GM11168 (cell line): ENCODE results near the gene RAD52.

Experiments
- in situ Hi-C: fragments of 300-500 bp; cut with MboI; formaldehyde crosslinking; loops from one replicate; pipeline ENCODE4 v1.12.0; 2022; ENCODE audit warnings: low sequenced_read_pairs; ENCODE audit not compliant: unreplicated experiment

Gene RAD52

GRCh38 chr12:949453-950191 lies at the start of gene RAD52:
Gene RAD52, minus strand, starts transcription at chr12:949694. Its CDS starts 16,636 bp downstream, at chr12:933058.
- in situ Hi-C loops = no loop called here

- in situ Hi-C loops = loop anchor here (5.0 kb wide), 1 partner anchor 104 kb away; no protein-coding TSS in a partner anchor
Observed at GRCh38 chr12:998020-998874, 48.8 kb upstream of the RAD52 start.

DNA sequence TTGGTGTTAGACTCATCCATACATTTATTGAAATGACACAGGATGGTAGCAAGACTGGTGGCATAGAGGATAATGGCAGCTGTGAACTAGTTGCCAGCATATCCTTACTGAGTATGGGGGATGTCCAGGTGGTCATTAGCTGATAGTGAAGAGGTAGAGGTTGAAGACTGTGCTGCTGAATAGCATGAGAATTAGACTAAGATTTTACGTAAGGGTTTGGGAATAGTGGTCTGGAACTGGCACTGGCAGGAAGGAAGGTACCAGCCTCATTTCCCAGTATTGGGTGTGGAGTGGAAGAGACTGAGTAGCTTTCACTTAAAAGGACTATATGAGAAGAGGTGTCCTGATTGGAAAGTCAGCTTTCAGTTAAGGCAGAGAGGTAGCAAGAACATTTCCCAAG lies 48.0 kb upstream of the RAD52 start:
- in situ Hi-C loops = loop anchor here (5.0 kb wide), 1 partner anchor 105 kb away; no protein-coding TSS in a partner anchor

DNA sequence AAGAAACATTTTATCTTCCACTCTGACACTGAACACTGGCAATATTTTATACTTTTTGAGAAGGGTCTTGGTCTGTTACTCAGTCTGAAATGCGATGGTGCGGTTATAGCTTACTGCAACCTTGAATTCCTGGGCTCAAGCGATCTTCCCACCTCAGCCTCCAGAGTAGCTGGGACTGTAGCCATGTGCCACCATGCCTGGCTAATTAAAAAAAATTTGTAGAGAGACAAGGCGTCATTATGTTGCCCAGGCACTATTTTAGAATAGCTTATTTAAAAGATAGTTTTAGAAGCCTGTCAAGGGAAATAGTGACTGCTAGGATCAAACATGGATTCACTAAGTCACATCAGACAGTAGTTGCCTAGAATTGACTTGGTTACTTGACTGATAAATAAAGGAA lies 47.4 kb upstream of the RAD52 start:
- in situ Hi-C loops = loop anchor here (5.0 kb wide), 1 partner anchor 105 kb away; no protein-coding TSS in a partner anchor

GRCh38 chr12:992647-993046 lies 43.2 kb upstream of the RAD52 start:
- in situ Hi-C loops = no loop called here

DNA sequence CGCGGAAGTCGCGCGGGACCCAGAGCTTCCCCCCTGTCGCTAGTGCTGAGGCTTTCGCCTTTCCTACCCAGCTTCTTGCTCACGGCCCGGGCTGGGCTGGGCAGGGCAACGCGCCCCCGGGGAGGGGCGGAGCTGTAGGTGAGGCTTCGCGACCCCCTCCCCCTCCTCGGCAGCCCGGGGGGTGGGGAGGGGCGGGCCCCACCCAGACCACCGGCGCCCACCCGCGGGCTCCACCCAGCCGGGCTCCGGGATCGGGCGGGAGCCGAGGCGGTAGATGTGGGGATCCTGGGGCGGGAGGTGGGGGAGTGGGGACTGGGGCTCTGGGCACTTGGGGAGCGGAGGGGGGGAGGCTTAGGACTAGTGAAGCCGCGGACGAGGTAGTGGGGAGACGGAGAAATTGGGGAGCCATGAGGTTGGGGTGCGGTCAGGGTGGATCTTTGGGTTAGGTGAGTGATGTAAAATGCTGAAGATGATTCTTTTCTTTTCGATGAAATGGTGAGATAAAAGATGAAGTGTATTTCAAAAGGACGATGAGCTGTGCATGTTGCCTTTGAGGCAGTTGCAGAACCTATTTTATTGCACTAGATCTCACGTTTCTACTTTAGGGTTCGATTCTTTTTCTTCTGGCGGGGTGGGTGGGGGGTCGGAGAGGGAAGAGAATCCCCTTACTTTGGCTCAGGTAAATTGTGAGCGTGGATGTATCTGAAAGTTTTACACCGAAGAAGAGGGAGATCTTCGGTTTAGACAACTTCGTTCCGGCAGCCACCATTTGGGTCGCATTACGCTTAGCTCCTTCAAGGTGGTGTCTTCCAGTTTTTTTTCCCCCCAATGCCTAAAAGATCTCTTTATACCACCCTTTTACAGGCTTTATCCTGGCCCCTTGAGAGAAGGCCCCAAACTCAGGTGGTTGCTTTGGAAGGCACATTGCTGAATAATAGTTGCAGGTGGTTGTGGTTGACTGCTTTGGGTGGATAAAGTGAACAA lies 42.1 kb upstream of the RAD52 start:
- in situ Hi-C loops = no loop called here

GRCh38 chr12:990661-991349 lies 41.3 kb upstream of the RAD52 start, which contains the start of gene ERC1:
Gene ERC1, plus strand, starts transcription at chr12:991223. Its CDS starts 36,681 bp downstream, at chr12:1027904.
- in situ Hi-C loops = no loop called here

- in situ Hi-C loops = no loop called here
Observed at GRCh38 chr12:989751-990660, 40.5 kb upstream of the RAD52 start.

DNA sequence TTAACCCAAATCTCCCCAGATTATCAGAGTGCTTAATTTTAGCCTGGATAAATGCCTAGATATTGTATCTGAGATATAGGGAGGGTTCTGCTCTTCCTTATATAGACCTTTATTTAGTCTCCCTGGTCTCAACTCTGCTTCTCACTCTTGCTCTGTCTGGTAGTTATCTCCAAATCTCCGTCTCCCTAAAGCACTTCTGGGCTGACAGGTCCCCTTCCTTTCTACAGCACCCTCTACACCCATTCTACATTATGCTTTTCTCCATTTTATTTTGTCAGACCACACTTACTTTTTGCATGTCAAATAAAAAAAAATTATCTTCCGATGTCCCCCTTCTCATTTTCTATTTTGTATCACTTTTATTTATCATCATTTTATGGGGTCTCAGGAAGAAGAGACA lies 39.6 kb upstream of the RAD52 start:
- in situ Hi-C loops = no loop called here

DNA sequence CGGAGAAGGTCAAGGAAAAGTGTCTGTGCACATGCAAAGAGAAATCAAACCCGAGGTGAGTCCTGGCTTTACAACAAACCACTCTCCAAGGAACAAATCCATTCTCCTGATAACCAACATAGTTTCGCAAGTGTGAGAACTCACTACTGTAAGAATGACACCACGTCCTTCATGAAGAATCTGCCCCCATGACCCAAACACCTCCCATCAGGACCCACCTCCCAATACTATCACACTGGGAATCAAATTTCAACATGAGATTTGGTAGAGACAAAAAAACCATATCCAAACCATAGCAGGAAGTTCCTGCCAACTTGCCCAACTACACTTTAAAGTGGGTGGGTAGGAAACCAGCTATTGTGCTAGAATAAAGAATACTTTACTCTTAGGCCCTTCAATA lies 39.2 kb upstream of the RAD52 start:
- in situ Hi-C loops = no loop called here

DNA sequence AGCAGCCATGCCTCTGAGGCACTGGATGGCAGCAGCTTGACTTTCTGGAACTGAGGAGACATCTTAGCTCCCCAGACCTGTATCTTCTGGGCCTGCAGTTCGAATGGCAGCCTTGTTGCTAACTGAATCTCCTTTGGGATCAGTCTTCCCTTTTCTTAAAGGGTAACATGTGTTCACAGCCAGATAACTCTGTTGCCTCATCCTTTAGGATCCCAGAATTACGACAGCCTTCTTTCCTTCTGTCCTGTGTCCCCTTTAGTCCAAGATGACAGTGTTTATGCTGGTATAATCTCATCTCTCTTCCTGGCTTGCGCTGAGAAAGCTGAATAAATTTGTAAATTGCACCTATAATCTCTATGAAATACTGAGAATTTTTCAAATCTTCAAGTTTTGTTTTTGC lies 32.5 kb upstream of the RAD52 start:
- in situ Hi-C loops = no loop called here

DNA sequence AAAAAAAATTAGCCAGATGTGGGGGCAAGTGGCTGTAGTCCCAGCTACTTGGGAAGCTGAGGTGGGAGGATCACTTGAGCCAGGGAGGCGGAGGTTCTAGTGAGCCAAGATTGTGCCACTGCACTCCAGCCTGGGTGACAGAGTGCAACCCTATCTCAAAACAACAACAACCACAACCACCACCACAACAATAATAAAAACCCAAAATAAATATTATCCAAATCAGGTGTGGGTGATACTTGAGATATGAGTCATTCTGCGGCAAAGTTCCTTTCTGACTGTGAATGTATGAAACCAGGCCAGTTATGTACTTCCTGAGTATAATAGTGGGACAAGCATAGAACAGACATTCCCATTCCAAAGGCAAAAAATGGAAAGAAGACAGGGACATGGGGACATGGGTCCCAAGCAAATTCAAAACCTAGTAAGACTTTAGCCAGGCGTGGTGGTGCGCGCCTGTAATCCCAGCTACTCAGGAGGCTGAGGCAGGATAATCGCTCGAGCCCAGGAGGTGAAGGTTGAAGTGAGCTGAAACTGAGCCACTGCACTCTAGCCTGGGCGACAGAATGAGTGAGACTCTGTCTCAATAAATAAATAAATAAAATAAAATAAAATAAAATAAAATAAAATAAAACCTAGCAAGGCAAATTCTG lies 31.8 kb upstream of the RAD52 start:
- in situ Hi-C loops = no loop called here

GRCh38 chr12:979349-979748 lies 29.9 kb upstream of the RAD52 start:
- in situ Hi-C loops = no loop called here

DNA sequence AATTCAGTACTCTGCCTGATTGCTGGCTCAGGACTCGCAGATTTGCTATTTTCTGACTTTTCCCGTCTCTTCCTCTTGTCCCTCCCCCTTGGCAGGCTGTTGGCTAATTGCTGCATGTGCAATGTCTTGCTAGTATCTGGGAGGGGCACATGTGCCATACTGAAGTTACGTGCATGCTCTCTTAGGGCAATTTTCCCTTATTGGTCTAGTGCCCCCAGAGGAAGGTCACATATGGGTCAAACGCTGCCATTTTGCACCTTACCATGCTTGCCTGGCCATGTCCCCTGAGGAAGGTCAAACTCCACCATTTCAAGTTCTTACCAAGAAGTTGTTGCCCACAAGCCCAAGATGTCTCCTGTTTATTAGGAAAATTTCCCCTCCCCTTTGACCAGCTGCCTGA lies 27.7 kb upstream of the RAD52 start:
- in situ Hi-C loops = no loop called here

DNA sequence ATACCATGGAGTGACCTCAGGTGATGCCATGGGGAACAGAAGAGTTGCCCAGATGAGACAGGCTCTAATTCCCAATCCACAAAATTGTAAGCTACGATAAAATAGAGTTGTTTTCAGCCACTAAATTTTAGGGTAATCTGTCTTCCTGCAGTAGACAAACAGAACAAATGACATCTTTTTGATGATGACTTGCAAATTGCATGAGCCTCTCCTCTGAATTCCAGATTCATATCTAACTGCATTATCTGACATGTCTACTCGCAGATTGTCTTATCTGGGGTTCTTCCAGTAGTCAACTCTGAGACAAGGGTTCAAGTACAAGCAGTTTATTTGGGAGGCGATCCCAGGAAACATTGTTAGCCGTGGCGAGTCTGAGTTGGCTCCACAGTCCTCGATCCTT lies 27.1 kb upstream of the RAD52 start:
- in situ Hi-C loops = no loop called here

- in situ Hi-C loops = no loop called here
Observed at GRCh38 chr12:974271-974862, 24.9 kb upstream of the RAD52 start.

DNA sequence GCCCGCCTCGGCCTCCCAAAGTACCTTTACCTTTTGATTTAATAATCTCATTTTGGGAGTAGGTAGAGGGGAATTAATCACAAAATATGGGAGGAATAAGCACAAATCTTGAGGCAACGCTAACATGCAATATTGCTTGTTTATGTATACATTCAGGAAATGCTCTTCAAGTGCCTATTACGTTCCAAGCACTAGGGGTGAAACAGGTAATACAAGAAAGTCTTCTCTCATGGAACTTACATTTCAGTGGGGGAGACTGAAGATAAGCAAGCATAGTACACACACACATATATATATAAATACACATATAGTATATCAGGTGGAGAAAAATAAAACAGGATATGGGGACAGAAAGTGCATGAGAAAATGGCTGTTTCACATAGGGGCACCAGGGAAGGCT lies 22.5 kb upstream of the RAD52 start:
- in situ Hi-C loops = no loop called here

DNA sequence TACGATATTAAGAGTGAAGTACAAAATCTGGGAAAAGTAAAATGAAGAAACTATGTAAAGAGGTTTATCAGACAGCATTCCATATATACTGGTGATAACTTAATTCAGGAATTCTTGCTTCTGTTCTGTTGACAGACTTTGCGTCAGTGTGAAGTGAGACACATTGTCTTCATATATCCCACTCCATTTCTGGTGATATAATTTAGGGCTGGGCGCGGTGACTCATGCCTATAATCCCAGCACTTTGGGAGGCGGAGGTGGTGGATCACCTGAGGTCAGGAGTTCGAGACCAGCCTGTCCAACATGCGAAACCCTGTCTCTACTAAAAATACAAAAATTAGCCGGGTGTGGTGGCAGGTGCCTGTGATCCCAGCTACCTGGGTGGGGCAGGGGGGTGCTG lies 20.3 kb upstream of the RAD52 start:
- in situ Hi-C loops = no loop called here
